IMR-90 (cell line): Measurements from ENCODE around the gene C11orf21.

Source experiments
- MXI1 ChIP-seq: IDR thresholded peaks from 2 replicates; pipeline ENCODE4 v1.6.1; 2012; ENCODE audit warnings: low read depth, mild to moderate bottlenecking, low read length, moderate library complexity, borderline replicate concordance
- POLR2A ChIP-seq: IDR thresholded peaks from 2 replicates; pipeline ENCODE4 v1.6.1; 2012; ENCODE audit warnings: mild to moderate bottlenecking, low read depth, low read length
- RAD21 ChIP-seq: IDR thresholded peaks from 2 replicates; pipeline ENCODE4 v1.6.1; 2012; ENCODE audit warnings: low read length, improper control_type of control experiment
- TF ChIP-seq, protein P1 (sequence below): conservative IDR thresholded peaks from 2 replicates; pipeline ENCODE4 v1.5.1; 2012; ENCODE audit warnings: mild to moderate bottlenecking, low read depth, low read length, improper control_type of control experiment

DNA sequence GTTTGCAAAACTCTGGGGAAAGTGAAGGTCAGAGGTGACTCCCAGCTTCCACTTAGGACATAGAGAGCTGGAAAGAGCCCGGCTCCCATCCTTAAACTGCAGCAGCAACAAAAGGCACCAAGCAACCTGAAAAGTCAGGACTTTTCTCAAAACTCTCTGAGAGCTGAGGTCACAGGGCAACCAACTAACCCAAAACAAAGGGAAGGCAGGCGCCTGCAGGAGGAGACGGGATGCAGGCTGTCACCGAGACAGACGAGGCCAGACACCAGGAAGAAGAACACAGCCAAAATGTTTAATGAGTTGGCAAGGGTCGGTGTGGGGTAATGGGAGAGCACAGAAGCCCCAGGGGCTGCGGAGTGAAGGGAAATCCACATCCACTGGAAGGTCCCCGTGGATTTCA is 51.2 kb downstream of the C11orf21 start:
- TF ChIP-seq, protein P1, sequence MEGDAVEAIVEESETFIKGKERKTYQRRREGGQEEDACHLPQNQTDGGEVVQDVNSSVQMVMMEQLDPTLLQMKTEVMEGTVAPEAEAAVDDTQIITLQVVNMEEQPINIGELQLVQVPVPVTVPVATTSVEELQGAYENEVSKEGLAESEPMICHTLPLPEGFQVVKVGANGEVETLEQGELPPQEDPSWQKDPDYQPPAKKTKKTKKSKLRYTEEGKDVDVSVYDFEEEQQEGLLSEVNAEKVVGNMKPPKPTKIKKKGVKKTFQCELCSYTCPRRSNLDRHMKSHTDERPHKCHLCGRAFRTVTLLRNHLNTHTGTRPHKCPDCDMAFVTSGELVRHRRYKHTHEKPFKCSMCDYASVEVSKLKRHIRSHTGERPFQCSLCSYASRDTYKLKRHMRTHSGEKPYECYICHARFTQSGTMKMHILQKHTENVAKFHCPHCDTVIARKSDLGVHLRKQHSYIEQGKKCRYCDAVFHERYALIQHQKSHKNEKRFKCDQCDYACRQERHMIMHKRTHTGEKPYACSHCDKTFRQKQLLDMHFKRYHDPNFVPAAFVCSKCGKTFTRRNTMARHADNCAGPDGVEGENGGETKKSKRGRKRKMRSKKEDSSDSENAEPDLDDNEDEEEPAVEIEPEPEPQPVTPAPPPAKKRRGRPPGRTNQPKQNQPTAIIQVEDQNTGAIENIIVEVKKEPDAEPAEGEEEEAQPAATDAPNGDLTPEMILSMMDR: no peak
- TF ChIP-seq POLR2A: no peak
- TF ChIP-seq MXI1: no peak
- TF ChIP-seq RAD21: no peak
